ENCODE measurements around the gene UGT2A3. TPM values are rescaled to one million over a fixed set of nuclear protein-coding genes. Genes with fewer than 3 reads are reported as not detected.
"Not testable (repeated sequence)": the region's sequence is repeated elsewhere in the genome, so short reads cannot be mapped to it uniquely, and the experiment has no call there.

UGT2A3 gene
- not detected for total RNA-seq
- long read RNA-seq, result 0 reads

- no peak for DNase-seq
- no peak for ATAC-seq
- intact Hi-C loops (cut with DNase I), result no loop called here
These were observed at the start of gene UGT2A3 for GRCh38 chr4:68951078-68951805. Gene UGT2A3, minus strand, starts transcription at chr4:68951804. Its CDS starts 44 bp downstream, at chr4:68951760.

- intact Hi-C loops (cut with DNase I), result no loop called here
- ATAC-seq (no peak), DNase-seq (no peak)
These were observed 45.4 kb upstream of the UGT2A3 start for GRCh38 chr4:68997040-68997439.

- intact Hi-C loops (cut with DNase I), result no loop called here
- ATAC-seq (no peak), DNase-seq (no peak)
These were observed 43.7 kb upstream of the UGT2A3 start for GRCh38 chr4:68995292-68995691.

- ATAC-seq, result no peak
- no peak for DNase-seq
- intact Hi-C loops (cut with DNase I), result no loop called here
These were observed 35.4 kb upstream of the UGT2A3 start for GRCh38 chr4:68987007-68987406.

GRCh38 chr4:68985442-68985841 lies 33.8 kb upstream of the UGT2A3 start:
- DNase-seq, result no peak
- intact Hi-C loops (cut with DNase I), result no loop called here
- ATAC-seq, result no peak

- DNase-seq, result no peak
- intact Hi-C loops (cut with DNase I), result no loop called here
- no peak for ATAC-seq
These were observed 33.3 kb upstream of the UGT2A3 start for GRCh38 chr4:68984947-68985346.

- ATAC-seq, result no peak
- no peak for DNase-seq
- intact Hi-C loops (cut with DNase I), result no loop called here
These were observed 11.8 kb upstream of the UGT2A3 start for GRCh38 chr4:68963374-68963773.

GRCh38 chr4:68962868-68963267 lies 11.3 kb upstream of the UGT2A3 start:
- intact Hi-C loops (cut with DNase I), result no loop called here
- DNase-seq (no peak), ATAC-seq (no peak)

- intact Hi-C loops (cut with DNase I), result no loop called here
- DNase-seq, result no peak
- no peak for ATAC-seq
These were observed 8.9 kb upstream of the UGT2A3 start for GRCh38 chr4:68960294-68961163.

- intact Hi-C loops (cut with DNase I); ATAC-seq; DNase-seq: not testable (repeated sequence)
These were observed 7.5 kb upstream of the UGT2A3 start for GRCh38 chr4:68959085-68959484.

GRCh38 chr4:68954126-68954525 lies 2.5 kb upstream of the UGT2A3 start:
- intact Hi-C loops (cut with DNase I), result no loop called here
- DNase-seq (no peak), ATAC-seq (no peak)

GRCh38 chr4:68953056-68953596 lies 1.5 kb upstream of the UGT2A3 start:
- intact Hi-C loops (cut with DNase I), result no loop called here
- no peak for ATAC-seq
- no peak for DNase-seq

GRCh38 chr4:68951806-68952585 lies 392 bp upstream of the UGT2A3 start:
- DNase-seq (no peak), ATAC-seq (no peak)
- intact Hi-C loops (cut with DNase I), result no loop called here

- DNase-seq (no peak), ATAC-seq (no peak)
- intact Hi-C loops (cut with DNase I), result no loop called here
These were observed 1.6 kb downstream of the UGT2A3 start for GRCh38 chr4:68950033-68950432.

GRCh38 chr4:68948985-68949384 lies 2.6 kb downstream of the UGT2A3 start:
- ATAC-seq, result no peak
- intact Hi-C loops (cut with DNase I), result no loop called here
- no peak for DNase-seq

GRCh38 chr4:68948044-68948743 lies 3.4 kb downstream of the UGT2A3 start:
- DNase-seq, result no peak
- intact Hi-C loops (cut with DNase I), result no loop called here

GRCh38 chr4:68929076-68929737 lies 22.4 kb downstream of the UGT2A3 start:
- ATAC-seq, result no peak
- intact Hi-C loops (cut with DNase I), result no loop called here

More at GRCh38 chr4:68948044-68948743, 3.4 kb downstream of the UGT2A3 start:
- ATAC-seq, result no peak

GRCh38 chr4:68927165-68927564 lies 24.4 kb downstream of the UGT2A3 start:
- no peak for ATAC-seq
- DNase-seq, result no peak
- intact Hi-C loops (cut with DNase I), result no loop called here

More at GRCh38 chr4:68929076-68929737, 22.4 kb downstream of the UGT2A3 start:
- no peak for DNase-seq
